Measurements from ENCODE around the gene KBTBD13.

DNA sequence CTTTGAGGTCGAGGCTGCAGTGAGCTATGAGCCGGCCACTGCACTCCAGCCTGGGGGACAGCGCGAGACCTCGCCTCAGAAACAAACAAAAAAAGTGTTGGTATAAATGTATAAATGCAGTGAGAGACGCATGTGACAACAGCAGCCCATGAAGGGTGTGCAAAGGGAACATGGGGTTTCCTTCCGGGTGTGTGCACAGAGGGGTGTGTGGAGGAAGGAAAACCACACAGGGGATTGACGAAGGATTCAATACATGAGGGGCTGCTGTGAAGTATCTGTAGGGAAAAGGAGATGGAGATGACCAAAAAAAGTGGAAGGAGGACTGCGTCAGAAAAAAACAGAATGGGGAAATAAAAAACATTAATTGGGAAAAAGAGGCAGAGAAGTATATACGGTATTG lies 48.2 kb upstream of the KBTBD13 start:
- TF ChIP-seq POLR2A (IDR thresholded peaks at IDR 0.05) (no peak), POLR2AphosphoS5 (IDR thresholded peaks at IDR 0.05) (no peak), EP300 (IDR thresholded peaks at IDR 0.05) (no peak)
- TF ChIP-seq, protein P1, sequence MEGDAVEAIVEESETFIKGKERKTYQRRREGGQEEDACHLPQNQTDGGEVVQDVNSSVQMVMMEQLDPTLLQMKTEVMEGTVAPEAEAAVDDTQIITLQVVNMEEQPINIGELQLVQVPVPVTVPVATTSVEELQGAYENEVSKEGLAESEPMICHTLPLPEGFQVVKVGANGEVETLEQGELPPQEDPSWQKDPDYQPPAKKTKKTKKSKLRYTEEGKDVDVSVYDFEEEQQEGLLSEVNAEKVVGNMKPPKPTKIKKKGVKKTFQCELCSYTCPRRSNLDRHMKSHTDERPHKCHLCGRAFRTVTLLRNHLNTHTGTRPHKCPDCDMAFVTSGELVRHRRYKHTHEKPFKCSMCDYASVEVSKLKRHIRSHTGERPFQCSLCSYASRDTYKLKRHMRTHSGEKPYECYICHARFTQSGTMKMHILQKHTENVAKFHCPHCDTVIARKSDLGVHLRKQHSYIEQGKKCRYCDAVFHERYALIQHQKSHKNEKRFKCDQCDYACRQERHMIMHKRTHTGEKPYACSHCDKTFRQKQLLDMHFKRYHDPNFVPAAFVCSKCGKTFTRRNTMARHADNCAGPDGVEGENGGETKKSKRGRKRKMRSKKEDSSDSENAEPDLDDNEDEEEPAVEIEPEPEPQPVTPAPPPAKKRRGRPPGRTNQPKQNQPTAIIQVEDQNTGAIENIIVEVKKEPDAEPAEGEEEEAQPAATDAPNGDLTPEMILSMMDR (IDR thresholded peaks at IDR 0.05): no peak
